Astrocyte (in vitro differentiated cells and primary cell): ENCODE measurements around the gene ARHGEF11. TPM values are rescaled to one million over a fixed set of nuclear protein-coding genes. Genes with fewer than 3 reads are reported as not detected.

Source experiments
- DNase-seq: peaks from one replicate; pipeline ENCODE4 v3.0.0-alpha.2; 2010; ENCODE audit warnings: low read depth
- FAIRE-seq: peaks from 2 replicates; lab custom pipeline; 2011; peaks lifted over from hg19 to GRCh38; lab: Jason Lieb, UNC
- H2AFZ ChIP-seq: 2 replicates; pipeline ENCODE4 v1.6.0; 2012; ENCODE audit warnings: low read depth, low read length, inconsistent platforms
- H3K27ac ChIP-seq: 2 replicates; pipeline ENCODE4 v1.5.1; 2011; ENCODE audit warnings: low read depth, low read length, inconsistent platforms
- H3K27me3 ChIP-seq: 2 replicates; pipeline ENCODE4 v1.6.0; 2011; ENCODE audit warnings: low read length, inconsistent platforms; ENCODE audit not compliant: insufficient read depth
- H3K36me3 ChIP-seq: 2 replicates; pipeline ENCODE4 v1.5.1; 2011; ENCODE audit warnings: low read length, inconsistent platforms; ENCODE audit not compliant: insufficient read depth
- H3K4me1 ChIP-seq: 2 replicates; pipeline ENCODE4 v1.5.1; 2011; ENCODE audit warnings: low read length, inconsistent platforms; ENCODE audit not compliant: insufficient read depth
- H3K4me2 ChIP-seq: 2 replicates; pipeline ENCODE4 v1.6.0; 2012; ENCODE audit warnings: low read length, inconsistent platforms
- H3K4me3 ChIP-seq: 2 replicates; pipeline ENCODE4 v1.5.1; 2011; ENCODE audit warnings: low read depth, mild to moderate bottlenecking, low read length, inconsistent platforms; ENCODE audit not compliant: insufficient read depth
- H3K79me2 ChIP-seq: 2 replicates; pipeline ENCODE4 v1.6.0; 2012; ENCODE audit warnings: mild to moderate bottlenecking, low read length, inconsistent platforms; ENCODE audit not compliant: insufficient read depth
- H3K9ac ChIP-seq: 2 replicates; pipeline ENCODE4 v1.6.0; 2012; ENCODE audit warnings: mild to moderate bottlenecking, low read length, inconsistent platforms
- H3K9me3 ChIP-seq: 2 replicates; pipeline ENCODE4 v1.5.1; 2012; ENCODE audit warnings: low read depth, mild to moderate bottlenecking, low read length, inconsistent platforms; ENCODE audit not compliant: insufficient read depth
- H4K20me1 ChIP-seq: 2 replicates; pipeline ENCODE4 v1.6.0; 2012; ENCODE audit warnings: low read length, inconsistent platforms; ENCODE audit not compliant: insufficient read depth
- H3K27ac Mint-ChIP-seq: one replicate; pipeline ENCODE4 v1.8.0; 2021; ENCODE audit warnings: mild to moderate bottlenecking, mixed read lengths; ENCODE audit not compliant: unreplicated experiment
- H3K27me3 Mint-ChIP-seq: one replicate; pipeline ENCODE4 v1.8.0; 2021; ENCODE audit warnings: low read depth, mixed read lengths; ENCODE audit not compliant: unreplicated experiment
- H3K36me3 Mint-ChIP-seq: one replicate; pipeline ENCODE4 v1.8.0; 2021; ENCODE audit warnings: low read depth, mixed read lengths; ENCODE audit not compliant: unreplicated experiment
- H3K4me1 Mint-ChIP-seq: one replicate; pipeline ENCODE4 v1.8.0; 2021; ENCODE audit warnings: low read depth, mixed read lengths; ENCODE audit not compliant: unreplicated experiment
- H3K4me3 Mint-ChIP-seq: one replicate; pipeline ENCODE4 v1.8.0; 2021; ENCODE audit warnings: mild to moderate bottlenecking, moderate library complexity, mixed read lengths; ENCODE audit not compliant: unreplicated experiment
- H3K9me3 Mint-ChIP-seq: one replicate; pipeline ENCODE4 v1.8.0; 2021; ENCODE audit warnings: mild to moderate bottlenecking, mixed read lengths; ENCODE audit not compliant: unreplicated experiment
- EZH2 ChIP-seq: IDR thresholded peaks from 2 replicates; pipeline ENCODE4 v1.6.1; 2012; ENCODE audit warnings: mild to moderate bottlenecking, low read length, inconsistent platforms; ENCODE audit not compliant: insufficient read depth
- total RNA-seq: library from RNA; stranded (reverse); gene quantifications from 2 replicates; pipeline ENCODE4 v1.2.1, GENCODE V29; 2021
- TF ChIP-seq, protein P1 (sequence below): IDR thresholded peaks from 2 replicates; pipeline ENCODE4 v1.5.1; 2011; ENCODE audit warnings: low read depth, mild to moderate bottlenecking, inconsistent platforms, low read length, moderate library complexity; ENCODE audit not compliant: insufficient read depth

ARHGEF11 gene
- total RNA-seq, 1 donor from 2014 or later = 29.2 TPM

DNA sequence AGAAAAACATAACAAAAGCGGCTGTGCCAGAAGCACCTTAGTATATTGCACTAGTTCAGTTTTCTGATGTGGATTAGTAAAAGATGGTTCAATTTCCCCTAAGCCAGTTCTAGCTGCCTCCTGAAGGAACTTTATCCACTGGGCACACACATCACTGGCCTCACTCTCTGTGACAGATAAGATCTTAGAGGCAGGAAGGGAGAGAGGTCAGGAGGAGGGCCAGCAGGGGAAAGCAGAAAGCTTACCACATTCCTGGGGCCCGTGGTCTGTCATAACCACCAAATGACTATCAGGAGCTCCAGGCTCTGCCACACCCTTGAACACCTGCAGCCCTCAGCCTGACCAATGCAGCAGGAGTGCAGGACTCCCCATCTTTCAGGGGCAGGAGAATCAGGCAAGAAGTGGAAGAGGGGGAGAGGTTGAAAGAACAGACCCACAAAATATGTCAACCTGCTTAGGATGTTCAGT is 87.3 kb downstream of the ARHGEF11 start:
- no peak overlapping the region for H3K27ac Mint-ChIP-seq
- no peak overlapping the region for H3K9ac ChIP-seq
- H3K9me3 Mint-ChIP-seq = no peaks in the 10 kb centered on the region
- no peak overlapping the region for H3K27ac ChIP-seq
- no peak overlapping the region for H3K4me2 ChIP-seq
- H3K4me3 Mint-ChIP-seq = no peak overlapping the region
- no peaks in the 10 kb centered on the region for H3K4me1 ChIP-seq
- TF ChIP-seq, protein P1, sequence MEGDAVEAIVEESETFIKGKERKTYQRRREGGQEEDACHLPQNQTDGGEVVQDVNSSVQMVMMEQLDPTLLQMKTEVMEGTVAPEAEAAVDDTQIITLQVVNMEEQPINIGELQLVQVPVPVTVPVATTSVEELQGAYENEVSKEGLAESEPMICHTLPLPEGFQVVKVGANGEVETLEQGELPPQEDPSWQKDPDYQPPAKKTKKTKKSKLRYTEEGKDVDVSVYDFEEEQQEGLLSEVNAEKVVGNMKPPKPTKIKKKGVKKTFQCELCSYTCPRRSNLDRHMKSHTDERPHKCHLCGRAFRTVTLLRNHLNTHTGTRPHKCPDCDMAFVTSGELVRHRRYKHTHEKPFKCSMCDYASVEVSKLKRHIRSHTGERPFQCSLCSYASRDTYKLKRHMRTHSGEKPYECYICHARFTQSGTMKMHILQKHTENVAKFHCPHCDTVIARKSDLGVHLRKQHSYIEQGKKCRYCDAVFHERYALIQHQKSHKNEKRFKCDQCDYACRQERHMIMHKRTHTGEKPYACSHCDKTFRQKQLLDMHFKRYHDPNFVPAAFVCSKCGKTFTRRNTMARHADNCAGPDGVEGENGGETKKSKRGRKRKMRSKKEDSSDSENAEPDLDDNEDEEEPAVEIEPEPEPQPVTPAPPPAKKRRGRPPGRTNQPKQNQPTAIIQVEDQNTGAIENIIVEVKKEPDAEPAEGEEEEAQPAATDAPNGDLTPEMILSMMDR = no peak
- TF ChIP-seq EZH2 = no peak
- no peaks in the 10 kb centered on the region for H4K20me1 ChIP-seq
- H3K4me3 ChIP-seq = no peak overlapping the region
- no peak for FAIRE-seq
- no peaks in the 10 kb centered on the region for H3K79me2 ChIP-seq
- H3K36me3 ChIP-seq = peaks cover 46% of the 10 kb centered on the region
- no peak overlapping the region for H2AFZ ChIP-seq
- no peaks in the 10 kb centered on the region for H3K27me3 ChIP-seq
- peaks cover 24% of the 10 kb centered on the region for H3K4me1 Mint-ChIP-seq
- DNase-seq = no peak
- H3K9me3 ChIP-seq = no peaks in the 10 kb centered on the region
- H3K36me3 Mint-ChIP-seq = peaks cover 42% of the 10 kb centered on the region
- no peaks in the 10 kb centered on the region for H3K27me3 Mint-ChIP-seq

GRCh38 chr1:156957634-156958033 is 87.9 kb downstream of the ARHGEF11 start:
- H3K36me3 ChIP-seq = peaks cover 42% of the 10 kb centered on the region
- Mint-ChIP-seq H3K36me3 (peaks cover 42% of the 10 kb centered on the region), H3K27me3 (no peaks in the 10 kb centered on the region), H3K4me1 (peaks cover 23% of the 10 kb centered on the region), H3K9me3 (no peaks in the 10 kb centered on the region), H3K27ac (no peak overlapping the region), H3K4me3 (no peak overlapping the region)
- TF ChIP-seq, protein P1 = no peak
- TF ChIP-seq EZH2 = no peak
- FAIRE-seq = no peak
- H3K27ac ChIP-seq = no peak overlapping the region
- H3K4me1 ChIP-seq = no peaks in the 10 kb centered on the region
- H4K20me1 ChIP-seq = no peaks in the 10 kb centered on the region
- no peak overlapping the region for H3K4me3 ChIP-seq
- no peak overlapping the region for H2AFZ ChIP-seq
- no peaks in the 10 kb centered on the region for H3K9me3 ChIP-seq
- no peak overlapping the region for H3K4me2 ChIP-seq
- no peak for DNase-seq
- H3K27me3 ChIP-seq = no peaks in the 10 kb centered on the region
- no peaks in the 10 kb centered on the region for H3K79me2 ChIP-seq
- no peak overlapping the region for H3K9ac ChIP-seq

GRCh38 chr1:156956333-156956732 is 89.2 kb downstream of the ARHGEF11 start:
- Histone ChIP-seq H3K9me3 (no peaks in the 10 kb centered on the region), H3K9ac (no peak overlapping the region), H3K27ac (no peak overlapping the region), H3K27me3 (no peaks in the 10 kb centered on the region), H3K79me2 (no peaks in the 10 kb centered on the region), H3K4me1 (no peaks in the 10 kb centered on the region), H3K4me3 (no peak overlapping the region), H3K36me3 (peaks cover 39% of the 10 kb centered on the region), H2AFZ (no peak overlapping the region), H4K20me1 (no peaks in the 10 kb centered on the region), H3K4me2 (no peak overlapping the region)
- Mint-ChIP-seq H3K9me3 (no peaks in the 10 kb centered on the region), H3K27ac (no peak overlapping the region), H3K4me3 (no peak overlapping the region), H3K36me3 (peaks cover 40% of the 10 kb centered on the region), H3K4me1 (peaks cover 23% of the 10 kb centered on the region), H3K27me3 (no peaks in the 10 kb centered on the region)
- no peak for FAIRE-seq
- TF ChIP-seq, protein P1 = no peak
- no peak for TF ChIP-seq EZH2
- DNase-seq = no peak
